Activated naive CD4-positive, alpha-beta T cell treated with anti-CD3 and anti-CD28 coated beads, Interleukin-2, amount 50 U/mL, for 16 hours (primary cell): ENCODE data around the gene KCNQ1.

Source experiments
- DNase-seq: peaks from one replicate; pipeline ENCODE4 v3.0.0-alpha.2; 2020

Gene KCNQ1

DNA sequence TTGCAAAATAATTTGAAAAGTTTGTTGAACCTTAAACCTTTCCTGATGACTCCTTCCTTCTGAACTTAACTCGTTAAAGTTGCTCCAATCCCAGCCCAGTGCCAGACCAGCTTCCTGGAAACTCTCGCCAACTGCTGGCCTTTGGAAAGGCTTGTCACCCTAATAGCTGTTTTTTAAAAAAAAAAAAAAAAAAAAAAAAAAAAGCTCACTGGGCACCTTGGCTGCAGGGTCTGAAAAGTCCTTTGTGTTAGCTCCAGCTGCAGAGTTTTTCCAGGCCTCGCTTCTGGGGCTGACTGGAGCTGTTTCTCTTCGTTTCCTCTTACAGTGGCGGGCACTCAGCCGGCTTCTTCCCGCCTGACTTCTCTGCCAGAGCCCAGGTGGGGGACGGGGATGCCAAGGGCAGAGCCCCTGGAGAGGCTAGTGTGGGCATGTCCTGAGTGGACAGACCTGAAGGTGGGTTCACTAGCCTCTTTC is 229.9 kb downstream of the KCNQ1 start:
- DNase-seq, result no peak

DNA sequence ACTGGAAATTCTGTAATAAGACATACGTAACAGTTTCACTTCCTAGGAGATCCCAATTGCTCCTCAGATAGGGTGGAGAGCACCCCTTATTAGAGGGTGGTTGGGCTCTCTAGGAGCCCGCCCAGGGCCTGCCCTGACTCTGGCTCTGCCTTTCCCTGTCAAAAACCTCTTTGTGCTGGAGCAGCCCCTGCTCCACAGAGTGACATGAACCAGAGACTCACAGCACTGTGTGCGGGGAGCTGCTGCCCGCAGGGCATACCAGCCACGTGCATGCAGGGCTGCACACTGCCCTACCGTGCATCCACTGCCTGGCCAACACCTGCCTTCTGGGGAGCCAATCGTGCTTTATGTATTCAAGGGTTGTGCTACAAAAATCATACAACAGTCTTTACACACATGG is 230.7 kb downstream of the KCNQ1 start:
- DNase-seq, result no peak

DNA sequence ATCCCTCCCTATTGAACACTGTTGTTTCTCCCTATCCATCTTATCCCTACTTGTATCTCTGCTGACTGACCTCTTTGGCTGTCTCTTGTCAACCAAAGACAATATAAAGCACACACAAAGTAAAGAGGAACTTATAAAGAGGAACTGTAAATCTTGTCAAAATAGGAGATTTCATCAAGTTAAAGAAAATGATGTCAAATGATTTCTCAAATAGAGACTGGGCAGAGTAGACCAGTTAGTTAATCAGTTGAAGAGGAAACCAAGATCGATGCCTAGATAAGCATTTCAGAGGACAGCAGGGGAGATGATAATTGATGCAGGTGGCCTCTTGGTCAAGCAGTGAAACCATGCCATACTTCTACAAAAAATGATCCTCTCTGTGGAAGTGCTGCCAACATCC is 232.3 kb downstream of the KCNQ1 start:
- DNase-seq, result no peak

DNA sequence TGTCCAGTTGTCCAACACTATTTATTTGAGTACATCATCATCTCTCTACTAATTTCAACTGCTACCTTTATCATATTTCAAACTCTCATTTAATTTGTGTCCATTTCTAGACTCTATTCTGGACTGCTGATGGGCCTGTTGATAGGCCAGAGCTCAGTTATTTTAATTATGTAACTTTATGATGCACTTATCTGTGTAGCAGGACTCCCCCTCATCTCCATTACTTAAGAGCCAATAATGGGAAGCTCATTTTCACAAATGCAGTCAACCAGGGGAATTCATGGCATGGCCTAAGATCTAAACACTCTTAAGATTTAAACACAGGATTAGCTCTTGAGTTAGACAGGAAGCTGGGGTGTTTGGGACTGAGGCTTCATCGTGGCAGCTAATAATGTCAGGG is 233.6 kb downstream of the KCNQ1 start:
- no peak for DNase-seq

DNA sequence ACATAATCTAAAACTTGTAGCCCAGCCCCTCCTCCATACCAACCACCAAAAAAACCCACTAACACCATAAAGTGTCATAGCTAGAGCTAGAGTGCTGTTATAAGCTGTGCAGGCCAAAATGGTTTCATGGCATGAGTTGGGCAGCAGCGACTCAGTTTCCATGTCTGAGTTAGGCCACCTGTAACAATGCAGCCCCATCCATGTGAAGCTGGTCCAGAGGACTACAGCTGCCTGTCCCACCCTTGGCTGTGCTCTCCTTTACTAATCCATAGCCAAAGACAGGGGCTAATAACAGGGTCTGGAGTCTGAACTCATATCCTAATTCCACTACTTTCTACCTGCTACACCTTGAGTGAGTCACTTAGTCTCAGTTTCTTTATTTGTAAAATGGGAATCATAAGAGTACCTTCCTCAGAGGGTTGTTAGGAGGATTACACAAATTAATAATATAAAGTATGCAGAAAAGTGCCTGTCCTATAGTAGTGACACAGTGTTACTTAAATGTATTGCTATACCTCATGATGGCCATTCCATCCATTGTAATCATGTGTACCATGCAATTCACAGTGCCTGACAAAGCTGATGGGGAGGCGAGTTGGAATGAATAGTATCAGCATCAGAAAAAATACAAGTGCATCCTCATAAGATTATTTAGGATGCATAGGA is 234.3 kb downstream of the KCNQ1 start:
- no peak for DNase-seq

DNA sequence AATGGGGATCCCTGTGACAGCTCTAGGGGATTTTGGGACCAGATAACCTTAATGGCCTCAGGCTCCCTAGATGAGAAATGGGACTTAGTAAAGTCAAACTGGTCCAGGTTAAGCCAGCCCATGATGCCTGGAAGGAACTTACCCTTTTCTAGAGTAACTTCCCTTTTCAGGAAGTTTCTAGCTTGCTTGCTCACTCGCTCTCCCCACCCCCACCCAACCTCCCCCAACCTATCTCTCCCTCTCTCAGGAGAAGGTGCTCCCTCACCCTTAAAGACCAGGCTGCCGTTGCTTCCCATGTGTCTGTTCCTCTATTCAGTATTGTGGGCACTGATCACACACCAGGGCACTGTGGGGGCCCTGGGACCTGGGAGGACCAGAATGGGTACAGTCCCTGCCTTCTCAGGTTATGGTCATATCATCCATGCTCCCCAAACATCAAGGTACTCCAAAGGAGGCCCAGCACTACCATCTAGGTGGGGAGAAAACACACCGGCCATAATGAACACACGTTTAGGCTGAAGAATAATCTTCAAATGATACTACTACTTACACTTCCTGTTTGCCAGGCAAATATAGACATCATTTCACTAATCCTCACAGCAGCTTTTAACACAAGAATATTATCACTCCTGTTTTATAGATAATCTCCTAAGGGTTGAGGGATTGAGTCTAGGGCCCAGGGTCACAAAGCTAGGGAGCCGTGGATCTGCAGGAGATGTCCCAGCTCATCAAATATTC is 236.8 kb downstream of the KCNQ1 start:
- DNase-seq, result no peak

DNA sequence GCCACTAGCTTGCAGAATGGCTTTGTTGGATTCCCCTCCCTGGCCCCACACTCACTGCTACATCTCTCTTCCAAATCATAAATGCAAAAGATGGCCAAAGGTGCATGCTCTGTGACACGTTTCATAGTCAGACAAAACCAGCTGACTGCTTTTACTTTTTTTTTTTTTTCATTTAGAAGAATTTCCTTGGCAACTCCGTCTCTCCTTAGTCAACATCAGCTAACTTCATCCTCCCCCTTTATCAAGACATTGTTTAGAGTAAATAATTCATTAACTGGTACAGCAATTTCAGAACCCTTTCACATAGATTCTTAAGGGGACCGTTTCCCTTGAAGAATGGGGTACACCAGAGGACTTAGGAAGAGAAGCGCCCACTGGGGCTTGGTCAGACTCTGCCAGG is 239.0 kb downstream of the KCNQ1 start:
- no peak for DNase-seq

DNA sequence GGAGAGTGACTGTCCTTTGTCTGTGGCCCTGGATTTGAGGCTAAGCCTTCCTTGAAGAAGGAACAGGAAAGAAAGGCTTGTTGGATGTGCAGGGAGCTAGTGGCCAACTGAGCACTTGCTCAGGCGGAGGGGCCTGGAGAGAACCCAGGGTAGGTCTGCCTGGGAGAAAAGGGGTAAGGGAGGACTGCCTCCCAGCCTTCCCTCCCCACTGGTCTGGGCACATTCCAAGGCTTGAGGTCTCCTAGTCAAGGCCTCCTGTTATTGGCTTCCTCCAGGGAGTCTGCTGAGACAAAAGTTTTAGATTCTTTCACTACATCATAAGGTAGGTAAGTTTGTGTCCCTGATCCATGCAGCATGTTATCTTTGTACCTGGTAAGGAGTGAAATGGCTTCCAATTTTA is 239.8 kb downstream of the KCNQ1 start:
- no peak for DNase-seq

DNA sequence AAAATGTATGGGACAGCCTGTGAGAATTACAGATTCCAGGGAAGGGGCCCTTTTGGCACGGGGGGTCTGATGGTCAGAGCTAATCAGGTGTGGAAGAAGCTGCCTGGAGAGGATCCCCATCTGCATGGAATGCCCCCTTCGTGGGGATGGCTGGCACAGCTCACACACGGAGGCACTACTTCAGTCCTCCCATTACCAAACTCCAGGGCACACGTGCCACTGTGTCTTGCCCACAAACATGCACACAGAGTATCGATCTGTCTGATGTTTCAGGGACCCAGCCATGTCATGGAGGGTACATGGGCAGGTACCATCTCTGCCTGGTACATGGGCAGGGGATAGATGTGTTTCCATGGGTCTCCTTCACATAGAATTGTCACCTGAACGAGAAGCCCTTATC is 240.2 kb downstream of the KCNQ1 start:
- no peak for DNase-seq

DNA sequence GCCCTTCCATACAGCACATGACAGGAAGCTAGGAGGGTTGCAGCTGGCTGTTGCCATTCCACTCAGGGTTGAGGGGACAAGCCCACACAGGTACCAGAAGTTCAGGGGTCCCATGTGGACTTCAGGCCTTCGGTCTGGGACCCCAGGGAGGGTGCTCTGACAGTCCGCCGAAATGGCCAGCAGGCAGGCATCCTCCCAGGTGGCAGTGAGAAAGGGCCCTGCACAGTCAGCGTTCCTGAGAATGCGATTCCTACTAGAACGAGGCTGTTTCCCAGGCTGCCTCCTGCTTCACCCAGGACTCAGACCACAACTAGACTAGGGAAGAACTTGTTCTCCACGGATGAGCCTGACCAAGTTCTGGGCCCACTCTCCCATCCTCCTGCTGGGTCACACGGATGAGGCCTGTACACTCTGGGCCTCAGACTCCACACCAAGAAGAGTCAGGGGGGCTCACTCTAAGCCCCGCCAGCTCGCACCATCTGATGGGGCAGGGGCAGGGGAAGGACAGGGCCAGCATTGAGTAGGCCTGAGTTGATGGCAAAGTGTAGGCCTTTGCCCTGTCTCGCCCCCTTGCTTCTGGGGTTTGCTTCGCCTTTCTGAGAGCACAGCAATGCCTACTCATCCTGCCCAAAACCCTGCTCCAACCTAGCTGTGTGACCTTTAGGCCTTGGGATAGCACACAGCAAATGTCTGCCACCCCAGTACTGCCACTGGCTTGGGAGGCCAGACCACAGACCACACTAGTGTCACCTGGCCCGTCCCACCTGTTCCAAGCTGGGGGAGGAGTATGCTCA is 241.0 kb downstream of the KCNQ1 start:
- no peak for DNase-seq

DNA sequence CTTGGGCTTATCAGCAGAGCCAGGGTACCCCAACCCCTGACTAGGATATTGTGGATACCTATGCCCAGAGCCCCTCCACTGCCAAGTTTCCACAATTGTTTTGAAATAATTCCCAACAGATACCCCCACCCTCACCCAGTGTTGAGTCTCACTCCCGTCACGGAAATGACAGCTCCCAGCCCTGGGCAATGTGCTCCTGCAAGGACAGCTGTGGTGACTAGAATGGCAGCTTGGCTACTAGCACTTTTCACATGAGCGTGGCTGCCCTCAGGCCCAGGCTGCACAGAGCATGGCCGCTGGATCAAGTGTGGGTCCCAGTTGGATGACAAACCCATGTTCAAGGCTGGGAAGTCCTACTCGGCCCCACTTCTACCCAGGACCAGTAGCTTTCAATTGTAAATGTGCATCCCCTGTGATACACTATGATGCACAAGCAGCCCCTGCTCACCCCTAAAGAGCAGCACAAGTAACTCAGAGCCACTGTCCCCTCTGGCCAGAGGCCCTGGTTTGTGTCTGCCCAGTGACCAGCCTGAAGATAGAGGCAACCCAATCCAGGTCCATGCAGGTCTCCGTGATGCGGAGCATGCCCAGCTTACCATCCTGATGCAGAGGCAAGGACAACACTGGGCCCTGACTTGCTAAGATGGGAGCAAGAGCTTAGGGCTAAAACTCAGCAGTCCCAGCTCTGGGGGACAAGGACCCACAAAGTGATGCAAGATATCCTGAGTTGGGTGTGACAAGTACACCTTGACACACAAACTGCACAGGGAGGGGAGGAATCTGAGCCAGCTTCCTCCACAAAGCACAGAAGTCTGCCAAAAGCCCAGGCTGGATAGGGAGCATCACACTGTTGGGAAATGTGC is 241.8 kb downstream of the KCNQ1 start:
- no peak for DNase-seq

DNA sequence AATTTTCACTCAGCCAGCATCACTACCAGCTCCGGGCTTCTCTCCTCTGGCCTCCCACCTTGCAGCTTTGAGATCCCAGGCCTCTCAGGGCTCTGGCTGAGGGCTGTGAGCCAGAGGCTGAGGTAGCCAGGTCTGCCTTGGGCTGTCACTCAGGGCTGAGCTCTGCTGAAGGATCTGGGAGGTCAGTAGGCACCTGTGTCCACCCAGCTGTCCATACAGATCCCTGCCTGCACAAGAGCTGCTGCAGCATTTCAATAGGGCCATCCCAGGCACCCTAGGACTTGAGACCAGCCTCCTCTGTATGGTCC is 242.4 kb downstream of the KCNQ1 start:
- DNase-seq, result no peak

DNA sequence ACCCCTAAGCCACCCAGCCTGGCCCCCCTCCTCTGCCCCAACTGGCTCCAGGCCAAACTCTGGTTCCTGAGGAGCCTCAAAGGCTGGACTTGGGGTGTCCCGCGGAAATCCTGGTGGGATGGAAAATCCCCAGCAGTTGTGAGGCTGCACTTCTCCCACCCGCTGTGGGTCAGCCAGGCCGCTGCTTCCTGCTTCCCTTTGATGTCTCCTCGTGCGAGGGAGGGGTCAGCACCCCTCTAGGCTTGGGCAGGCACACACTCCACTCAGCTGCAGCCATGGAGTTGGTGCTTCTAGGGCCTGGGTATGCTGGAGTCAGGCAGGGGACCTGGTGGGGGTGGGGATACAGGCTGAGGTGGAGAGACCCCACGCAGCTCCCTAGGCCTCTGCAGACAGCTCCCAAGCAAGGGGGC is 243.0 kb downstream of the KCNQ1 start:
- DNase-seq, result no peak

DNA sequence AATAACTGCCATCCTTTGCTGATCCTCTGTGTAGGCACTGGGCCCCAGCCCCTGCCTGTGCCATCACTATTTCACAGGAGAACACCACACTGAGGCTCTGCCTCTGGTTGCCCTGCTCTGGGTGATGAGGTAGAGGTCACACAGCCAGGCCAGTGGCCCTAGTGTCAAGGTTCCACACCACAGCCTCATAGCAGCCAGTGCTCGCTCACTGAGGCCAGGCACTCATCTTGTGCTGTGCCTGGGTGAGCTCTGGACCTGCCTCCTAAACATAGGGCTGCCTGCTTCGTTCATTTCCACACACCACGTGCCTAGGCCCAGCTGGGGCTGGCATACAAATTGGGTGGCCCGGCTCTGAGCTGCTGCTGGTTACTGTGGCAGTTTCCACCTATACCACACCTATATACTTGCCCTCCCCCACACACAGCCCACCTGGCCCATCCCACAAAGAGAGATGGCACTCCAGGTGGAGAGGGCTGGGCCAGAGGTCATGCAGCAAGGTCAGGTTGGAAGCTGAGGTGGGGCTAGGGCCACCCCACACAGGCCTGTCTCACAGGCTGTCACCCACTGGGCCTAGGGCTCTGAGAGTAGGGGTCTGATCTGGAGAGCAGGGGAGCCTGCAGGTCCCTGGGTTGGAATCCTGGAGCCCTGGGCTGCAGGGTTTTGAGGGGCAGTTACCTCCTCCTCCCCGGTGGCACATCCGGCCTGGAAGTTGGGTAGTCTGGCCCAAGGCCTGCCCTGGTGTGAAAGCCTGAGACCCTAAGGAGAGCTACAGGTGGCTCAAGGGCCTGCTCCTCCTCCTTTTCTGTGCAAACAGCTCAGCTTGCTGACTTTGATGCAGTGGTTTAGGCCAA is 243.8 kb downstream of the KCNQ1 start:
- DNase-seq, result no peak

DNA sequence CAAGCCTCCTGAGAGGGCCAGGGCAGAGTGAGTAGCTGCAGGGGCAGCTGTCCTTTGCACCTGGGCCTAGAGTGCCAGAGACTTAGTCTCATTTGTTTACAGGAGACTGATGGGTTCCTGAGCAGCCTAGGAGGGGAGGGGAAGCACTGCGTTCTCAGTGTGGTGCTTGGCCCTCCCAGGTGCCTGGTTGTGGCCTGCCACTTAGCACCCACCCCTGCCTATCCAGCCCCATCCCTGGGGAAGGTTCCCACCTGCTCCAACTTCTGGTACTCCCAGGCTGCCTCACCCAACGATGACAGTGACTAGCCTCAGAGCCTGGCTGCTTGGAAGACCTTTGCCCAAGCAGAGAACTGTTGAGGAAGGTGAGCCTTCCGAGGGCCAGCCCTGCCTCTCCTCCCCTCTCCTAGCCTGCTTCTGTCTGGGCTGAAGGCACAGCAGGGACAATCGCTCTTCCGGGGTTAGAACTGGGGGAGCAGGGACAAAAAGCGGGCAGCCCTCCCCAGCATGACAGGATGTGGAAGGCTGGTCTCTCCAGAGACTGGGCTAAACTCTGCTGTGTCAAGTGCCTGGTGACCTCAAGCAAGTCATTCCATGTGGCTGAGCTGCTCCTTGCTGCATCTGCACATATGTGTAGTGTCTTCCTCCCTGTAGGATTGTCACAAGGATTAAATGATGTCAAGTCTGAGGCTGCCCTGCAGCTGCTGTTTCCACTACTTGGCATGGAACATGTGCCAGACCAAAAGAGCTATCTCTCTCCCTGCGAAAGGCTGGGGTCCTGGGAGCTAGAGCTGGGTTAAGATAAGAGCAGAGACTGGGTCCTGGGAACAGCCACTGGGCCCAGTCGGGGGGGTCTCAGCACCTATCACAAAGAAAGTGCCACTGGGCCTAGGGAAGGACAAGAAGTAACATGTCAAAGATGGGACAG is 245.1 kb downstream of the KCNQ1 start:
- no peak for DNase-seq

DNA sequence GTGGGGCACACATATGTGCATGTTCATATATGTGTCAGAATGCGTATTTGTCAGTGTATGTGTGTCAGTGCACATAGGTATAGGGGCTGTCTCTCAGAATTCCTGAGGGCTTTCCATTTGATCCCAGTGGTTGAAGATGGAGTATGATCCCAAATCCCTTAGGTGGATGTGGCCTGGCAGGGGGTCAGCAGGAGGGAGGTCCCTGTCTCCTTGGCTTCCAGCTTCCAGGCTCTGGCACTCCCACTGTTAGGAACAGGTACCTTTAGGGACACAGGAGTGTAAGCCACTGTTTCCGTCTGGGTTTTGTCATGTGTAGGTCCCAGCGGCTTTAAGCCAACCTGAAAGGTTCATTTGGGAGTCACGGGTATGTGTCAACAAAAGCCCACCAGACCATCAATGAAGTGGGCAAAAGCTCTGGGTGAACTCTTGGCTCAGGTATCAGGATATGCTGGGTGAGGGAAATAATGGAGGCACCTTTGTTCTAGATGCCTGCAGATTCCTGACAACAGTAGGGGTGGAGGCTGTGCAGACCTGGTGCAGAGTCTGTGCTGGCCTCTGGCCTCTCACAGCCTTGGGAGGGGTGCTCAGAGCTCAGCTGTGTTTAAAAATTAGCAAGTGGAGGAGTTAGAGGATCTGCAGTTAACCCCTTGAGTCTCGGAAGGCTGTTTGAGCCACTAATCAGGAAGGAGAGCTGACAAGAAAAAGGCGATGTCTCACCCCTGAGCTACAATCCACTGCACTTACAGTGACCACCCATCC is 246.0 kb downstream of the KCNQ1 start:
- no peak for DNase-seq

DNA sequence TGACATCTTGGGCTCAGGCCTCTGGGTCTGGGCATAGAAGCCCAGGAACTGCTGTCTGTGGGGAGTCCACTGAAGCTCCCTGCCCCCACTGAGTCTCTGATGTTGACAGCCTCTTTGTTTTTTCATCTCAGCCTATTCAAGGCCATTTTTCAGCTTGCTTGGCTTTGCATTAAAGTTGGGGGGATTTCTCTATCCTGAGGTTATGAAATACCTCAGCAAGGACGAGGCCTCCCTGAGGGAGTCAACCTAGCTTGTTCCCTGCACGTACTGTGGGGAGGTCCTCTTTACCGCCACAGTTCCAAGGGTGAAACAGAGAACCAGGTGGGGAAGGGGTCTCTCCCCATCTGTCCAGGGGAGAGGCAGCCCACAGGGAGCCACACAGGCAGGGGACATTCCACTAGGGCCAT is 246.6 kb downstream of the KCNQ1 start:
- DNase-seq, result no peak

DNA sequence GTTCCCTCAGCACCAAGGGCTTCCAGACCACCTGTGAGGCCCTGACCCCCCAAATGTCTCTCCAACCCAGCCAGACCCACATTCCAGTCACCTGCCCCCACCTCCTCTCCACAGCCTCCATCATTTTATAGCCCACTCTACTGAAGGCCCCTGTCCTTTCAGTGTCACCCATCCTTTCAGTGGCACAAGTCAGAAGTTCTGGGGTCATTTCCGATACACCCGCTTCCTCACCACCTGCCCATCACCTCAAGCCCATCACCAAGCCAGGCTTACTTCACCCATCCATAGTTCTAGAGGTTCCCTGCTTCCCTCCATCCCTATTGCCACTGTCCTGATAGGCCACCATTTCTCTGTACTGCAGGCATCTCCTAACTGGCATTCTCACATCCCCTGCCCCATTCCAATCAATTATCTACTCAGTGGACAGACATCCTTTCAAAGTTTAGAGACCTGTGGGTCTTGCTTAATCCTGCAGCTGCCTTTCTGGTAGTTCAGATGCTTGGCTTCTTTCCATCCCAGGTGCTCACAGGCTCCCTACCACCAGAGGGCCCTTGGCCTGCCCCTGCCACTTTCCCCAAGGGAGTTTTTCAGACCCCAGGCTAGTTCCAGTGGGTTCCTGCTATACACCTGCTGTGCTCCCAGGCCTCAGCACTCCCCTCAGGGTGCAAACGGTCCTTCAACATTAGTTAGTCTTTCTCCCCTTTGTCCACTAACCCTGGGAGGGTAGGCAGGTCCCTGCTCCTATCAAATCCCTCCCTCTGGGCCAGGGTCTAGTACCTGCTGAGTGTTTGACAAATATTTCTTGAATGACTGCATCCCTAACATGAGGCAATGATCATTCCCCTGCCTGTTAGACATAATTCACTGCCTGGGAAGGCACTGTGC is 247.4 kb downstream of the KCNQ1 start:
- no peak for DNase-seq
